NT2/D1 (cell line): Measurements from ENCODE around the gene PRXL2B.
"Not testable (repeated sequence)": the region's sequence is repeated elsewhere in the genome, so short reads cannot be mapped to it uniquely, and the experiment has no call there.

Source experiments
- DNase-seq: peaks from one replicate; pipeline ENCODE4 v3.0.0-alpha.2; 2011; ENCODE audit warnings: low read depth, low spot score
- H3K27me3 ChIP-seq: 2 replicates; pipeline ENCODE4 v1.6.0; 2011; ENCODE audit warnings: mild to moderate bottlenecking; ENCODE audit not compliant: insufficient read length, insufficient read depth
- H3K36me3 ChIP-seq: 2 replicates; pipeline ENCODE4 v1.6.1; 2011; ENCODE audit warnings: mild to moderate bottlenecking, low read length, mixed read lengths; ENCODE audit not compliant: insufficient read depth, insufficient read length
- H3K4me1 ChIP-seq: 2 replicates; pipeline ENCODE4 v1.5.1; 2011; ENCODE audit not compliant: insufficient read depth, insufficient read length
- H3K4me3 ChIP-seq: 2 replicates; pipeline ENCODE4 v1.5.1; 2011; ENCODE audit warnings: low read depth; ENCODE audit not compliant: insufficient read length
- H3K9ac ChIP-seq: 2 replicates; pipeline ENCODE4 v1.6.0; 2011; ENCODE audit warnings: low read depth; ENCODE audit not compliant: insufficient read length
- H3K9me3 ChIP-seq: 2 replicates; pipeline ENCODE4 v1.5.1; 2011; ENCODE audit warnings: mild to moderate bottlenecking, low read length; ENCODE audit not compliant: insufficient read depth
- SUZ12 ChIP-seq: IDR thresholded peaks from 2 replicates; pipeline ENCODE4 v1.6.1; 2011; ENCODE audit not compliant: insufficient read length, insufficient read depth; ENCODE audit errors: extremely low read depth
- YY1 ChIP-seq: IDR thresholded peaks from 2 replicates; pipeline ENCODE4 v1.6.1; 2011; ENCODE audit not compliant: insufficient read length, insufficient read depth
- ZNF274 ChIP-seq: IDR thresholded peaks from 2 replicates; pipeline ENCODE4 v1.6.1; 2011; ENCODE audit warnings: mild to moderate bottlenecking, low read depth, low read length

Gene PRXL2B

GRCh38 chr1:2547210-2548067 lies 39.1 kb upstream of the PRXL2B start:
- peak overlapping the region; percentile 61 for H3K4me3 ChIP-seq

GRCh38 chr1:2548068-2548589 lies 38.4 kb upstream of the PRXL2B start:
- H3K4me3 ChIP-seq, result no peak overlapping the region
- no peaks in the 10 kb centered on the region for H3K9me3 ChIP-seq
- no peak for DNase-seq
- no peaks in the 10 kb centered on the region for H3K36me3 ChIP-seq
- H3K9ac ChIP-seq, result peak overlapping the region; percentile 64
- H3K4me1 ChIP-seq, result peaks cover 15% of the 10 kb centered on the region
- TF ChIP-seq YY1 (no peak), ZNF274 (no peak), SUZ12 (no peak)
- peaks cover 5% of the 10 kb centered on the region for H3K27me3 ChIP-seq

More at GRCh38 chr1:2547210-2548067, 39.1 kb upstream of the PRXL2B start:
- no peak for DNase-seq
- H3K36me3 ChIP-seq, result no peaks in the 10 kb centered on the region
- no peaks in the 10 kb centered on the region for H3K9me3 ChIP-seq
- peaks cover 19% of the 10 kb centered on the region for H3K4me1 ChIP-seq
- peaks cover 10% of the 10 kb centered on the region for H3K27me3 ChIP-seq
- H3K9ac ChIP-seq, result peak overlapping the region; percentile 85
- TF ChIP-seq ZNF274 (no peak), YY1 (peak; percentile 53), SUZ12 (no peak)

GRCh38 chr1:2549367-2550029 lies 37.1 kb upstream of the PRXL2B start:
- not testable (repeated sequence) for DNase-seq, H3K4me3 ChIP-seq, H3K36me3 ChIP-seq, H3K9ac ChIP-seq, H3K9me3 ChIP-seq, H3K27me3 ChIP-seq, H3K4me1 ChIP-seq

GRCh38 chr1:2550309-2550861 lies 36.2 kb upstream of the PRXL2B start:
- H3K9ac ChIP-seq, H3K4me1 ChIP-seq: not testable (repeated sequence)

GRCh38 chr1:2551544-2551943 lies 35.0 kb upstream of the PRXL2B start:
- H3K9me3 ChIP-seq, H3K4me3 ChIP-seq, DNase-seq, H3K4me1 ChIP-seq, H3K9ac ChIP-seq, H3K36me3 ChIP-seq, H3K27me3 ChIP-seq: not testable (repeated sequence)

More at GRCh38 chr1:2550309-2550861, 36.2 kb upstream of the PRXL2B start:
- not testable (repeated sequence) for H3K4me3 ChIP-seq, H3K27me3 ChIP-seq, H3K9me3 ChIP-seq, H3K36me3 ChIP-seq, DNase-seq

- Histone ChIP-seq H3K4me3 (no peak overlapping the region), H3K9me3 (no peaks in the 10 kb centered on the region), H3K4me1 (peaks cover 3% of the 10 kb centered on the region), H3K36me3 (no peaks in the 10 kb centered on the region), H3K9ac (no peak overlapping the region), H3K27me3 (no peaks in the 10 kb centered on the region)
- TF ChIP-seq ZNF274, result no peak
- TF ChIP-seq YY1, result no peak
- TF ChIP-seq SUZ12, result no peak
- DNase-seq, result no peak
Observed at GRCh38 chr1:2552189-2552588, 34.4 kb upstream of the PRXL2B start.

- not testable (repeated sequence) for H3K27me3 ChIP-seq, H3K9me3 ChIP-seq, H3K4me1 ChIP-seq, H3K36me3 ChIP-seq, H3K4me3 ChIP-seq, H3K9ac ChIP-seq, DNase-seq
Observed at GRCh38 chr1:2553076-2553475, 33.5 kb upstream of the PRXL2B start.
